ENCODE data around the gene CCDC178. TPM values are rescaled to one million over a fixed set of nuclear protein-coding genes. Genes with fewer than 3 reads are reported as not detected.

CCDC178 gene
- total RNA-seq, 1 donor: 0.43 TPM

- no peak overlapping the region for H3K4me3 ChIP-seq (ENCODE audit: low read depth, low read length)
- no peak for DNase-seq (ENCODE audit: low read depth)
- TF ChIP-seq CTCF (IDR thresholded peaks at IDR 0.05; ENCODE audit: insufficient read depth, low read depth, low read length): no peak
Measured at GRCh38 chr18:32902568-32903330, 537.8 kb downstream of the CCDC178 start.

GRCh38 chr18:32899819-32900218 is 540.7 kb downstream of the CCDC178 start:
- peak; percentile 2 for DNase-seq (ENCODE audit: low read depth)
- TF ChIP-seq CTCF (IDR thresholded peaks at IDR 0.05; ENCODE audit: insufficient read depth, low read depth, low read length): no peak
- H3K4me3 ChIP-seq (ENCODE audit: low read depth, low read length): no peak overlapping the region

DNA sequence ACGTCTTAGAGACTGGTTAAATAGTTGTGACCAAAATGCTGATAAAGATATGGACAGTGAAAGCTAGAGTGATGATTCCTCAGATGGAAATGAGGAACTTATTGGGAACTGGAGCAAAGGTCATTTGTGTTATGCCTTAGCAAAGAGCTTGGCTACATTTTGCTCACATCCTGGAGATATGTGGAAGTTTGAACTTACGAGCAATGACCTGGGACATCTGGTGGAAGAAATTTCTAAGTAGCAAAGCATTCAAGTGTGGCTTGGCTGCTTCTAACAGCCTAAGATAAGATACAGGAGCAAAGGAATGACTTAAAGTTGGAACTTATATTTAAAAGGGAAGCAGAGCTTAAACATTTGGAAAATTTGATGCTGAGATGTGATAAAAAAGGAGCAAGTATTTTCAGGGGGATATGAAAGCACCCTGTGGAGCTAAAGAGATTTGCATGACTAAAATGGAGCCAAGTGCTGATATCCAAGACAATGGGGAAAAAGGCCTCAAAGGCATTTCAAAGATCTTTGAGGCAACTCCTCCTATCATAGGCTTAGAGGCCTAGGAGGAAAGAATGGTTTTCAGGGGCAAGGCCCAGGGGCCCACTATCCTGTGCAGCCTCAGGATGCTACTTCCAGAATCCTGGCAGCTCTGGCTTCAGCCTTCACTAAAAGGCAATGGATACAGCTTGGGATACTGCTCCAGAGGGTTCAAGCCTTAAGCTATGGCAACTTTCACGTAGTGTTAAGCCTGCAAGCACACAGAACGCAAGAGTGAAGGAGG is 543.6 kb downstream of the CCDC178 start:
- no peak overlapping the region for H3K4me3 ChIP-seq (ENCODE audit: low read depth, low read length)
- no peak for TF ChIP-seq CTCF (IDR thresholded peaks at IDR 0.05; ENCODE audit: insufficient read depth, low read depth, low read length)
- peak; percentile 17 for DNase-seq (ENCODE audit: low read depth)

DNA sequence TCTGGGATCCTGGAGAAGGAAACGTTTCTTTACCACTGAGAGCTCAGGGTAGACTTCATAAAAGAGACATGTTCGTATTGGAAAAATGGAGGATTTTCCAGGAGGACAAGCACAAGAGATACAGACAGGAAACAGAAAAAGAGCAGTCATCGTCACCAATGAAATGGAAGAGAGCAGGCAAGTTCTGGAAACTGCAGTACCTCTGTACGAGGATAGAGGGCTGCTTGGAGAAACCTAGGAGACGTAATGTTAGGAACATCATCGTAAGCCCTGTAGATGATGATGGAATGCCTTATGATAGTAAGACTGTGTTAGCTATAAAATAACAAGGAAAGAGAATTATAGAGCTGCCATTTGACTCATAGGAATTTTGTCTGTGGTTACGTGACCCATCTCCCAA is 546.6 kb downstream of the CCDC178 start:
- no peak for DNase-seq (ENCODE audit: low read depth)
- H3K4me3 ChIP-seq (ENCODE audit: low read depth, low read length): no peak overlapping the region
- TF ChIP-seq CTCF (IDR thresholded peaks at IDR 0.05; ENCODE audit: insufficient read depth, low read depth, low read length): no peak

- no peak overlapping the region for H3K4me3 ChIP-seq (ENCODE audit: low read depth, low read length)
- peak; percentile 1 for DNase-seq (ENCODE audit: low read depth)
- peak; percentile 17 for TF ChIP-seq CTCF (IDR thresholded peaks at IDR 0.05; ENCODE audit: insufficient read depth, low read depth, low read length)
Measured at GRCh38 chr18:32891797-32892196, 548.7 kb downstream of the CCDC178 start.

DNA sequence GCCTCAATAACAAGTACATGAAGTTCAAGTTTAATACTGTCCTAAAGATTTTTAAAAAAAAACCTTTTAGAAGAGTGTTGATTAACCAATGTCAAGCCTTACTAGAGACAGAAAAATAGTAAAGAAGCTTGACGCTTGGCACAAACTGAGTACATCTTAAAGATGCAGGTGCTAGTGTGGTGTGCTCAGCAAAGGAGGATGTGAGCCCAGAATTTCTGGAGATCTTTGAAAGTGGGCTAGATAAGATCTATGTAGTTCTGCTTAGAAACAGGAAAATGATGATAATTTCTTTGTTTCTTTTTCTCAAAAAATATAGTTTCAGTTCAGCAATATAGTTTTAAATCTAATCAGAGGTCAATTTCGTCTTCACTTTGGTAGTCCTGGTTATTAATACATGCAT is 549.4 kb downstream of the CCDC178 start:
- TF ChIP-seq CTCF (IDR thresholded peaks at IDR 0.05; ENCODE audit: insufficient read depth, low read depth, low read length): no peak
- H3K4me3 ChIP-seq (ENCODE audit: low read depth, low read length): no peak overlapping the region
- no peak for DNase-seq (ENCODE audit: low read depth)

Data from fibroblast of villous mesenchyme (primary cell).